ENCODE data around the gene MRTFA.
A peak's percentile ranks its signal among the peaks of the same experiment; 100 is the strongest.

MRTFA gene

GRCh38 chr22:40636380-40637182, at the start of gene MRTFA:
Gene MRTFA, minus strand, starts transcription at chr22:40636719.
- DNase-seq, result peak; percentile 100

DNA sequence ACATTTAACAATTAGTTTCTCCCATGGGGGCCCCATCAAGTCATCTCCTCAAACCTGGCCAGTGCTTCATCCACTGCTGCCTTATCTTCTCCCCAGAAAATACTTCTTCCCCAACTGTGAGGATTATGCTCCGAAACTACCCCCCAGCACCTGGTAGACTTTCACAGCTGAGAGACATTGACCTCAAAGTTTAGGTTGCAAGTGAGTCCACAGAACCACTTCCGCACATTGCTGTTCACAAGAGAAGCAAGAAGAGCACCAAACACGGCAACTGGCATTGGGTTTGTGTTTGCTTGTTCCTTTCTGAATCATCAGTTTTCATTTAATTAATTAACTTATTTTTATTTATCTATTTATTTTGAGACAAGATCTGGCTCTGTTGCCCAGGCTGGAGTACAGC, 48.9 kb upstream of the MRTFA start:
- no peak for DNase-seq

- DNase-seq, result no peak
These were observed 48.2 kb upstream of the MRTFA start for GRCh38 chr22:40684728-40685127.

DNA sequence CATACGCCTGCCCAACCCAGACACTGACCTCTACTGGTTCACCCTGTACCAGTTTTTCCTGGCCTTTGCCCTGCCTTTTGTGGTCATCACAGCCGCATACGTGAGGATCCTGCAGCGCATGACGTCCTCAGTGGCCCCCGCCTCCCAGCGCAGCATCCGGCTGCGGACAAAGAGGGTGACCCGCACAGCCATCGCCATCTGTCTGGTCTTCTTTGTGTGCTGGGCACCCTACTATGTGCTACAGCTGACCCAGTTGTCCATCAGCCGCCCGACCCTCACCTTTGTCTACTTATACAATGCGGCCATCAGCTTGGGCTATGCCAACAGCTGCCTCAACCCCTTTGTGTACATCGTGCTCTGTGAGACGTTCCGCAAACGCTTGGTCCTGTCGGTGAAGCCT, 44.9 kb upstream of the MRTFA start:
- DNase-seq, result no peak

GRCh38 chr22:40680819-40681183, 44.3 kb upstream of the MRTFA start:
- DNase-seq, result no peak

DNA sequence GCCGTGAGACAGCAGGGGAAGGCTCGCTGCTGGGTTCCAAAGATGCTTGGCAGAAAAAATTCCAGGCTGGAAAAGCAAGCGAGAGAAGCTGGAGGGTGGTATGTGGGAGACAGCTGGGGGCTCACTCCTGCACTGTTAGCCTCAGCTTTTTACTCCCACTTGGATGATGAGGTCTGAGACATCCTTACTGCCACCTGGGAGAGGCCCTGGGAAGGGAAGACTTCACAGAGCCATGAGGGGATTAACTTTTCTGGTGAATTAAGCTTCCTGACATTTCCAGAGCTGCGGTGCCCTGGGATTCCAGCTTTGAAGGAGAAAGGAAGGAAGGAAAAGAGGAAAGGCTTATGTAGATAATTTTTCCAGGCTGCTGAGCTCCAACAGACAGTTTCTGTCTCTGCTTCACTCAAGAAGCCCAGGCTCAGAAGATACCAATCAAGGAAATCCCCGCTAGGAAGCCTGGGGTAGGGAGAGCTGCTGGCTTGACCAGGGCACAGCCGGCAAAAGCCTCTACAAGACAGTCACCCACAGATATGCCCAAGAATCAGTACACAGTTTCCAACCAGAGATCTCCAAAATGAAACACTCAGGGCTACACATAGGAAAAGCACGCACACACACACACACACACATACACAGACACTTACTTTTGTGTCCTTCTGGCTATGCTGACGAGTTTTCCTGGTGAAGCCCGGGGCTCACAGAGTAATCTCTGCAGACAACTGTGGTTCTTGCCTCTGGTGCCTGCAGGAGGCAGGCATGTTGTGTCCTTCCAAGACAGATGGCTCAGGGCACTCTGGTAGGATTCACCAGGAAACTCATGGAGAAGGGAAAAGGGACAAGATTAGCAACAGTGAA, 43.7 kb upstream of the MRTFA start:
- no peak for DNase-seq

GRCh38 chr22:40679249-40679963, 42.9 kb upstream of the MRTFA start, which contains the start of gene MCHR1:
Gene MCHR1, plus strand, starts transcription at chr22:40679484. Its CDS starts 169 bp downstream, at chr22:40679653.
- DNase-seq, result no peak

DNA sequence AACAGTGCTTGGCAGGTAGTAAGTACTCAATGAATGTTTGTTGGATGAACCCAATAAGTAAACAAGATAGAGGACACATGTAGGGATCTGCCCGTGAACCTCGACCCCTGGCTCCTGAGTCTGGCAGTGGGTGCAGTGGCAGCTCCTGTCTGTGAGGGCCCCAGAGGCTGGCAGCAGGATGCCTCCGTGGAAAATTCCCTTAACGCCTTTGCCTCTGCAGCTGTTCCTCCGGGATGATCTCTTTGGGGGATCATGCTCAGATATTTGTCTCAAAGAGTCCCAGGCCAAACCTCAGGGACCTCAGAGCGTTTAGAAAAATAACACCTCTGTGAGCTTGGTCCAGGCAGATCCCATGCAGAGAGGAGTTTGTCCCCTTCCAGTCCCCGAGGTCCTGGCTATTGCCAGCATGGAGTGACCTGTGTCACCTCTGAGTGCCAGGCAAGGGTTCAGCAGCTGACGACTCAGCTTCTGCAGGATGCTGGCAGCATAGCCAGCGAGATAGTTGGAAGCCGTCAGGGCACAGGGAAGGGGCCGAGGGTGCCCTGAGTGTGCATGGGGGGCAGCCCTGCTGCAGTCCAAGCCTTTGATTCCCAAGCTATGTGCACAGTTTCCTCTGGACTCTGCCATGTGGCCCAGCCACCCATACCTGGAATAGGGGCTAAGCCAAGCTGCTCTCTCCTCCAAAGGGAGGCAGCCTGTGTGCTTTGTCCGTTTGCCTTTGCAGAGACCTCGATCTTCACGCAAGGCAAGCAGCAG, 42.2 kb upstream of the MRTFA start:
- DNase-seq, result no peak

GRCh38 chr22:40676644-40677043, 40.1 kb upstream of the MRTFA start:
- no peak for DNase-seq

DNA sequence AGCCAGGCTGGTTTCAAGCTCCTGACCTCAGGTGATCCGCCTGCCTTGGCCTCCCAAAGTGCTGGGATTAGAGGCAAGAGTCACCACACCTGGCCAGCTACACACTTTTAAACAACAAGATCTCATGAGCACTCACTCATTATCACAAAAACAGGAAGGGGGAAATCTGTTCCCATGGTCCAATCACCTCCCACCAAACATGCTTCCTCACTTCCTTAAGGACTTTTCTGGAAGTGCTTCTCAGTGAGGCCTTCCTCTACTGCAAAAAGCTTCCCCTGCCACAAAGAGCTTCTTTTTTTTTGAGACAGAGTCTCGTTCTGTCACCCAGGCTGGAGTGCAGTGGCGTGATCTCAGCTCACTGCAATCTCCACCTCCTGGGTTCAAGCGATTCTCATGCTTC, 39.6 kb upstream of the MRTFA start:
- peak; percentile 40 for DNase-seq

GRCh38 chr22:40674274-40674673, 37.8 kb upstream of the MRTFA start:
- no peak for DNase-seq

DNA sequence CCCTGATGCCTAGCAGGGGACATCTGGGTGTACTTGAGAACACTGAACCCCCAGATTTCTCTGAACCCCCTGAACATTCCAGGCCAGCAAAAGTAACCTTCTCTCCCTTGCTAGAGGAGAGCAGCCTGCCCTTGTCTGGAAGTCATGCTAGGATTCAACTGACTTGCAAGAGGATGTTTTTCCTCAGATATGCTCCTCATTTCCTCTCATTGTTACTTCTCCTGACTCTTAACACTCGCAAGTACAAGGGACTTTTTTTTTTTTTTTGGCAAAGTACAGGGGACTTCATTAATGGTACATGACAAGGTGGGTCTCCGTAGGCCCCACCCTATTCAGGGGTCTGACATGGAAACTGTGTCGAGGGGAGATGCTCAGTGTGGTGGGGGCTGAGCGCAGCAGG, 36.5 kb upstream of the MRTFA start:
- DNase-seq, result no peak

- DNase-seq, result no peak
These were observed 35.4 kb upstream of the MRTFA start for GRCh38 chr22:40671796-40672360.

DNA sequence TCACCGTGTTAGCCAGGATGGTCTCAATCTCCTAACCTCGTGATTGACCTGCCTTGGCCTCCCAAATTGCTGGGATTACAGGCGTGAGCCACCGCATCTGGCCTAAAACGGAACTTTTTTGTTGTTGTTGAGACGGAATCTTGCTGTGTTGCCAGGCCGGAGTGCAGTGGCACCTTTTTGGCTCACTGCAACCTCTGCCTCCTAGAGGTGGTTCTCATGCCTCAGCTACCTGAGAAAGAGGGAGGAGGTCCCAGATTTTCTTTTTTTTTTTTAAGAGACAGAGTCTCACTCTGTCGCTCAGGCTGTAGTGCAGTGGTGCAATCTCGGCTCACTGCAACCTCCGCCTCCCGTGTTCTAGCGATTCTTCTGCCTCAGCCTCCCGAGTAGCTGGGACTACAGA, 34.9 kb upstream of the MRTFA start:
- no peak for DNase-seq

DNA sequence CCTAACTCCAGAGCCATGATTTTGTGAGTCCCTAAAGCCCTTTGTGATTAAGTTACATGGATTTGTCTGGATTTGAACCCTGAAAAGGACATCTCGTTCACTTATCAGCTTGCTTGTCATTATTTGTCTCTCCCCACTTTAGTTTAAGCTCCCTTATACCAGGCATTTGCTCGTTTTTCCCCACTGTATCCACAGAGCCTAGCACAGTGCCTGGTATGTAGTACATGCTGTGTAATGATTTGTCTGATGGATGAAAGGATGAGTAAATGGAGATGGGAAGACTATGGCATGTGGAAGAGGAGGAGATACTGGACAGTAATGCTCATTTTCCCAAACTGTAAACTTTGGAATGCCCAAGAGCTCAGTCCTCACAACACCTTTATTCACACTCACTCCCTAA, 33.5 kb upstream of the MRTFA start:
- DNase-seq, result no peak

- peak; percentile 63 for DNase-seq
These were observed 32.3 kb upstream of the MRTFA start for GRCh38 chr22:40668611-40669411.

GRCh38 chr22:40666151-40666848, 29.8 kb upstream of the MRTFA start:
- no peak for DNase-seq

DNA sequence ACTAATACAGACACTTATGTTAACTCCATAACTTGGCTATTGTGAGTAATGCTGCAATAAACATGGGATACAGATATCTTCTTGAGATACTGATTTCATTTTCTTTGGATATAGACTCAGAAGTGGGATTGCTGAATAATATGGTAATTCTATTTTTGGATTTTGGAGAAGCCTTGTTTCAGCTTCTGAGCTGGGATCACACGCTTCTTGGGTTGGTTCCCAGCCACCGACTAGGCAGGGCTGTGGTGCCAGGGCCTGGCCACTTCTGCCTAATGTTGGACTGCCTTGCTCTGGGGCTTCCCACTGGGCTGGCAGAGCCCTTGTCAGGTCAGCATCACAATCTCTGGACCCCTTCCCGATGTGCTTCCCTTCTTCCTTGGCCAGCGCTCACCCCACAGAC, 28.8 kb upstream of the MRTFA start:
- DNase-seq, result peak; percentile 10

GRCh38 chr22:40661671-40662070, 25.2 kb upstream of the MRTFA start:
- no peak for DNase-seq

DNA sequence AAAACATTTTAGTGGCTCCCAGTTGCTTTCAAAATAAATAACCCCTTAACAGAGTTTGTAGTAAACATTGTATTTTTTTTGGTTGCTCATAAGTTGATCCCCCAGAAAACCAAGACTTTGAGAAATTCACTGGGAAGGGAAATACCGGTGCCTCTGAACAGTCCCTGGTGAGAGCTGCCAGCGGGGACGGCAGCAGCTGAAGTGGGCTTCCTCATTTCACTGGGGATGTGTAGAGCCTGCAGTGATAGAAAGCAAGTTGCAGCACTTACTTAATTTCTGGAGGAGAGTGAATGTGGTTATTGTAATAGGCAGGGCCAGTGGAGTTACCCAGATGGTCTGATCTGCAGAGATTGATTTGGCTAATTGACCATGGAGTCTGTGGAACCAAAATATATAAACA, 24.2 kb upstream of the MRTFA start:
- DNase-seq, result peak; percentile 46

- no peak for DNase-seq
These were observed 22.6 kb upstream of the MRTFA start for GRCh38 chr22:40659166-40659565.
